Measurements from ENCODE around the gene GABRG3.

GABRG3 gene

GRCh38 chr15:27414168-27414870 is 443.3 kb downstream of the GABRG3 start:
- no peak for TF ChIP-seq CTCF (IDR thresholded peaks at IDR 0.05; ENCODE audit: low read depth, low read length, missing control alignments)
- no peaks in the 10 kb centered on the region for H3K36me3 ChIP-seq (replicated peaks)
- no peak for DNase-seq
- in situ Hi-C loops (cut with HindIII; ENCODE audit: low pct_ligation_motif_present, low sequenced_read_pairs): no loop called here
- H3K27ac ChIP-seq: no peak overlapping the region
- no peaks in the 10 kb centered on the region for H3K27me3 ChIP-seq (replicated peaks)
- no peak overlapping the region for H3K4me3 ChIP-seq (ENCODE audit: low read depth, low read length)

- in situ Hi-C loops (cut with HindIII; ENCODE audit: low pct_ligation_motif_present, low sequenced_read_pairs): no loop called here
- H3K4me3 ChIP-seq (ENCODE audit: low read depth, low read length): no peak overlapping the region
- no peaks in the 10 kb centered on the region for H3K27me3 ChIP-seq (replicated peaks)
- no peak overlapping the region for H3K27ac ChIP-seq
- no peaks in the 10 kb centered on the region for H3K36me3 ChIP-seq (replicated peaks)
- TF ChIP-seq CTCF (IDR thresholded peaks at IDR 0.05; ENCODE audit: low read depth, low read length, missing control alignments): no peak
- DNase-seq: no peak
Measured at GRCh38 chr15:27418726-27419125, 447.7 kb downstream of the GABRG3 start.

DNA sequence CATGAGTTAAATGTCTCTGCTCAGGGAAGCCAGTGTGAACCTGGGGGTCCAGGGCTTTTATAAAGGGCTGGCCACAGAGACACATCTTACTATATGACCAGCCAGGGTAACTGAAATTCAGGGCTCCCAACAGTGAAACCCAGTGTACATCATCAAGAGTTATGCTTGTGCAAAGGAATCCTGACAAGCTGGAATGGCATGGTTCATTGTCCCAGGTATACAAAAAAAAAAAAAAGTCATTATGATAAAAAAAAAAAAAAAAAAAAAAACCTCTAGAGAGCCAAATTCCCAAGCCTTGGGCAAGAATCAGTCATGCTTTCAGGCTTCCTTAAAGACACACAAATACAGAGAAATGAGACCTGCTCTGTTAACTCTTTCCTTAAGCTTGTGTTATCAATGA is 452.0 kb downstream of the GABRG3 start:
- in situ Hi-C loops (cut with HindIII; ENCODE audit: low pct_ligation_motif_present, low sequenced_read_pairs): no loop called here
- H3K36me3 ChIP-seq (replicated peaks): no peaks in the 10 kb centered on the region
- H3K4me3 ChIP-seq (ENCODE audit: low read depth, low read length): no peak overlapping the region
- H3K27ac ChIP-seq: no peak overlapping the region
- no peak for TF ChIP-seq CTCF (IDR thresholded peaks at IDR 0.05; ENCODE audit: low read depth, low read length, missing control alignments)
- no peak for DNase-seq
- H3K27me3 ChIP-seq (replicated peaks): no peaks in the 10 kb centered on the region

- Histone ChIP-seq H3K27me3 (replicated peaks) (no peaks in the 10 kb centered on the region), H3K36me3 (replicated peaks) (no peaks in the 10 kb centered on the region), H3K4me3 (ENCODE audit: low read depth, low read length) (no peak overlapping the region), H3K27ac (no peak overlapping the region)
- no peak for TF ChIP-seq CTCF (IDR thresholded peaks at IDR 0.05; ENCODE audit: low read depth, low read length, missing control alignments)
- in situ Hi-C loops (cut with HindIII; ENCODE audit: low pct_ligation_motif_present, low sequenced_read_pairs): no loop called here
- no peak for DNase-seq
Measured at GRCh38 chr15:27426805-27427204, 455.8 kb downstream of the GABRG3 start.

- in situ Hi-C loops (cut with HindIII; ENCODE audit: low pct_ligation_motif_present, low sequenced_read_pairs): no loop called here
- no peak for TF ChIP-seq CTCF (IDR thresholded peaks at IDR 0.05; ENCODE audit: low read depth, low read length, missing control alignments)
- Histone ChIP-seq H3K36me3 (replicated peaks) (no peaks in the 10 kb centered on the region), H3K27ac (no peak overlapping the region), H3K27me3 (replicated peaks) (no peaks in the 10 kb centered on the region), H3K4me3 (ENCODE audit: low read depth, low read length) (no peak overlapping the region)
- no peak for DNase-seq
Measured at GRCh38 chr15:27427276-27427675, 456.3 kb downstream of the GABRG3 start.

- no peaks in the 10 kb centered on the region for H3K36me3 ChIP-seq (replicated peaks)
- H3K27me3 ChIP-seq (replicated peaks): no peaks in the 10 kb centered on the region
- no peak for DNase-seq
- no peak overlapping the region for H3K4me3 ChIP-seq (ENCODE audit: low read depth, low read length)
- in situ Hi-C loops (cut with HindIII; ENCODE audit: low pct_ligation_motif_present, low sequenced_read_pairs): no loop called here
- no peak for TF ChIP-seq CTCF (IDR thresholded peaks at IDR 0.05; ENCODE audit: low read depth, low read length, missing control alignments)
- no peak overlapping the region for H3K27ac ChIP-seq
Measured at GRCh38 chr15:27428151-27428550, 457.2 kb downstream of the GABRG3 start.
